HepG2 (cell line): ENCODE results near the gene DENND2A. TPM values are rescaled to one million over a fixed set of nuclear protein-coding genes. Genes with fewer than 3 reads are reported as not detected.

Experiments used
- AGO1 ChIP-seq: fragments of 200-400 bp; formaldehyde crosslinking; IDR thresholded peaks from 2 replicates; pipeline ENCODE4 v1.6.1; 2017; ENCODE audit warnings: mild to moderate bottlenecking, low read depth, low read length, moderate library complexity; ENCODE audit not compliant: poor library complexity, severe bottlenecking
- CENPX ChIP-seq: sonication (generic); formaldehyde crosslinking; IDR thresholded peaks from 2 replicates; pipeline ENCODE4 v1.9.0; 2021; ENCODE audit warnings: mild to moderate bottlenecking, missing genetic modification reagents, moderate library complexity
- DMAP1 ChIP-seq: IDR thresholded peaks from 2 replicates; pipeline ENCODE4 v1.6.1; 2016
- ETV6 ChIP-seq: sonication (generic); formaldehyde crosslinking; conservative IDR thresholded peaks from 2 replicates; pipeline ENCODE4 v1.4.0; 2020; ENCODE audit warnings: missing genetic modification reagents
- SMAD1 ChIP-seq: sonication (generic); formaldehyde crosslinking; IDR thresholded peaks from 2 replicates; pipeline ENCODE4 v1.4.0; 2020; ENCODE audit warnings: missing genetic modification reagents, low read depth, mild to moderate bottlenecking, borderline replicate concordance
- ZBTB7A ChIP-seq: sonication (generic); formaldehyde crosslinking; IDR thresholded peaks from 2 replicates; pipeline ENCODE4 v1.8.0; 2022; ENCODE audit warnings: mild to moderate bottlenecking, missing genetic modification reagents
- polyA plus RNA-seq, 8 experiments: library from polyadenylated mRNA; depleted of rRNA in 3 of 8; stranded (reverse) in 7 of 8; unstranded in 1 of 8; fragments of >200 nt; fragmentation: Illumina TruSeq in 4 of 8; extraction: Trizol in 4 of 8; gene quantifications; 2 replicates each; pipeline versions ENCODE4 v1.2.1 to v1.2.3, GENCODE V29; 2011 to 2016; ENCODE audit warnings: low read depth in 4 of 8, missing spikeins in 1 of 8, mixed read lengths in 1 of 8; ENCODE audit not compliant: insufficient read depth in 1 of 8
- total RNA-seq, 5 experiments: library from RNA; depleted of rRNA; stranded (reverse); fragments of >200 nt; fragmentation: Illumina TruSeq; extraction: Trizol; gene quantifications; 2 replicates each; pipeline ENCODE4 v1.2.3, GENCODE V29; 2016; ENCODE audit warnings: low read depth in 1 of 5
- TF ChIP-seq, protein P1 (sequence below): IDR thresholded peaks from 2 replicates; pipeline ENCODE4 v1.6.1; 2016; ENCODE audit warnings: low read depth, missing genetic modification reagents, missing compliant biosample characterization
- TF ChIP-seq, protein P2 (sequence below): sonication (generic); formaldehyde crosslinking; IDR thresholded peaks from 2 replicates; pipeline ENCODE4 v1.8.0; 2022; ENCODE audit warnings: missing genetic modification reagents, mild to moderate bottlenecking, inconsistent platforms, borderline replicate concordance
- TF ChIP-seq, protein P3 (sequence below): IDR thresholded peaks from 2 replicates; pipeline ENCODE4 v1.6.1; 2016; ENCODE audit warnings: control low read depth
- TF ChIP-seq, protein P4 (sequence below): sonication (generic); formaldehyde crosslinking; IDR thresholded peaks from 2 replicates; pipeline ENCODE4 v1.4.0; 2020; ENCODE audit warnings: missing genetic modification reagents, borderline replicate concordance
- TF ChIP-seq, protein P5 (sequence below): sonication (generic); formaldehyde crosslinking; IDR thresholded peaks from 2 replicates; pipeline ENCODE4 v1.4.0; 2020; ENCODE audit warnings: missing genetic modification reagents, borderline replicate concordance
- TF ChIP-seq, protein P6 (sequence below): sonication (generic); formaldehyde crosslinking; IDR thresholded peaks from 2 replicates; pipeline ENCODE4 v1.8.1; 2023; ENCODE audit warnings: missing genetic modification reagents, mild to moderate bottlenecking, borderline replicate concordance

Gene DENND2A
- total and polyA plus RNA-seq, 2 of the 13 experiments (the other 11 are each of a cell fraction or from before 2014, with no cell fraction given), result not detected

DNA sequence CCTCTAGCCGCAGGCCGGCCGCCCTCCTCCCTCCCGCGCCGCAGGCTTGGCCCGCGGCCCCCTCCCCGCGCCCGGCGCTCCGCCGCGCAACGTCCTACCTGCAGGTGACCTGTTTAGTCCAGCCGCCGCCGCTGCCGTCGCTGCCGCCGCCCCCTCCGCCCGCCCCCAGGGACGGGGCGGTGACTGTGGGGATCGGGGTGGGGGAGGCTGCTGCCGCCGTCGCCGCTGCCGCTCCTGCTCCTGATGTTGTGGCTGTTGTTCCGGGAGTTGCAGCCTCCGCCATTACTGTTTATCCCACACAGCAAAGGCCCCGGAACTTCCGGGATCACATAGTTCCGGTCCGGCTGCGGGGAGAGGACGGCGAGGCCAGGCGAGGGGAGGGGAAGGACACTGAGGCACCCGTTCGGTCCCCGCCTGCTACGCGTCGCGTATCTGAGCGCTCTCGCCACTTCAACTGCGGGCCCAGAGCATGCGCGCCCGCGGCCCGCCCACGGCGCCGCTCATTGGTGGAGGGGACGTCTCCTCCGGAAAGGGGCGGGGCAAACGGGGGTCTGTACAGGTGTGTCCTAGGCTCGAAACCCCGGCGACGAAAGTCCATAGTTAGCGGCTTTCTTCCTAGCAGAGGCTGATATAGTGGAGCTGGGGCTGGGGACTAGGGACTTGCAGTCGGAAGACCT, 161.4 kb downstream of the DENND2A start, which contains the start of gene MKRN1 (continued):
- TF ChIP-seq, protein P1, sequence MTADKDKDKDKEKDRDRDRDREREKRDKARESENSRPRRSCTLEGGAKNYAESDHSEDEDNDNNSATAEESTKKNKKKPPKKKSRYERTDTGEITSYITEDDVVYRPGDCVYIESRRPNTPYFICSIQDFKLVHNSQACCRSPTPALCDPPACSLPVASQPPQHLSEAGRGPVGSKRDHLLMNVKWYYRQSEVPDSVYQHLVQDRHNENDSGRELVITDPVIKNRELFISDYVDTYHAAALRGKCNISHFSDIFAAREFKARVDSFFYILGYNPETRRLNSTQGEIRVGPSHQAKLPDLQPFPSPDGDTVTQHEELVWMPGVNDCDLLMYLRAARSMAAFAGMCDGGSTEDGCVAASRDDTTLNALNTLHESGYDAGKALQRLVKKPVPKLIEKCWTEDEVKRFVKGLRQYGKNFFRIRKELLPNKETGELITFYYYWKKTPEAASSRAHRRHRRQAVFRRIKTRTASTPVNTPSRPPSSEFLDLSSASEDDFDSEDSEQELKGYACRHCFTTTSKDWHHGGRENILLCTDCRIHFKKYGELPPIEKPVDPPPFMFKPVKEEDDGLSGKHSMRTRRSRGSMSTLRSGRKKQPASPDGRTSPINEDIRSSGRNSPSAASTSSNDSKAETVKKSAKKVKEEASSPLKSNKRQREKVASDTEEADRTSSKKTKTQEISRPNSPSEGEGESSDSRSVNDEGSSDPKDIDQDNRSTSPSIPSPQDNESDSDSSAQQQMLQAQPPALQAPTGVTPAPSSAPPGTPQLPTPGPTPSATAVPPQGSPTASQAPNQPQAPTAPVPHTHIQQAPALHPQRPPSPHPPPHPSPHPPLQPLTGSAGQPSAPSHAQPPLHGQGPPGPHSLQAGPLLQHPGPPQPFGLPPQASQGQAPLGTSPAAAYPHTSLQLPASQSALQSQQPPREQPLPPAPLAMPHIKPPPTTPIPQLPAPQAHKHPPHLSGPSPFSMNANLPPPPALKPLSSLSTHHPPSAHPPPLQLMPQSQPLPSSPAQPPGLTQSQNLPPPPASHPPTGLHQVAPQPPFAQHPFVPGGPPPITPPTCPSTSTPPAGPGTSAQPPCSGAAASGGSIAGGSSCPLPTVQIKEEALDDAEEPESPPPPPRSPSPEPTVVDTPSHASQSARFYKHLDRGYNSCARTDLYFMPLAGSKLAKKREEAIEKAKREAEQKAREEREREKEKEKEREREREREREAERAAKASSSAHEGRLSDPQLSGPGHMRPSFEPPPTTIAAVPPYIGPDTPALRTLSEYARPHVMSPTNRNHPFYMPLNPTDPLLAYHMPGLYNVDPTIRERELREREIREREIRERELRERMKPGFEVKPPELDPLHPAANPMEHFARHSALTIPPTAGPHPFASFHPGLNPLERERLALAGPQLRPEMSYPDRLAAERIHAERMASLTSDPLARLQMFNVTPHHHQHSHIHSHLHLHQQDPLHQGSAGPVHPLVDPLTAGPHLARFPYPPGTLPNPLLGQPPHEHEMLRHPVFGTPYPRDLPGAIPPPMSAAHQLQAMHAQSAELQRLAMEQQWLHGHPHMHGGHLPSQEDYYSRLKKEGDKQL (CRISPR knock-in tag), result no peak
- TF ChIP-seq SMAD1 (CRISPR knock-in tag) (peak; percentile 19; the same call in 1 of the 2 replicates), ZBTB7A (CRISPR knock-in tag) (no peak), ETV6 (CRISPR knock-in tag) (no peak; the same call in 1 of the 2 replicates), CENPX (CRISPR knock-in tag) (no peak), DMAP1 (CRISPR knock-in tag) (no peak; the same call in 1 of the 2 replicates), AGO1 (no peak)
- TF ChIP-seq, protein P2, sequence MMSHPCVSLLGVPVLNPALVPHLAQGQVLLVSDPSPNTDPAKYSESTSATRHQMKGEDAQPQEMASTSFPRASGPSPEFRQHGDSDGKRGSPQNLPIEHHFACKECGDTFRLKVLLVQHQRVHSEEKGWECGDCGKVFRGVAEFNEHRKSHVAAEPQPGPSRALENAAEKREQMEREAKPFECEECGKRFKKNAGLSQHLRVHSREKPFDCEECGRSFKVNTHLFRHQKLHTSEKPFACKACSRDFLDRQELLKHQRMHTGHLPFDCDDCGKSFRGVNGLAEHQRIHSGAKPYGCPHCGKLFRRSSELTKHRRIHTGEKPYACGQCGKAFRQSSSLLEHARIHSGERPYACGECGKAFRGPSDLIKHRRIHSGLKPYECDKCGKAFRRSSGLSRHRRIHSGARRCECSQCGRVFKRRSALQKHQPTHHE, result peak; percentile 76; the same call in 1 of the 2 replicates
- TF ChIP-seq, protein P3, sequence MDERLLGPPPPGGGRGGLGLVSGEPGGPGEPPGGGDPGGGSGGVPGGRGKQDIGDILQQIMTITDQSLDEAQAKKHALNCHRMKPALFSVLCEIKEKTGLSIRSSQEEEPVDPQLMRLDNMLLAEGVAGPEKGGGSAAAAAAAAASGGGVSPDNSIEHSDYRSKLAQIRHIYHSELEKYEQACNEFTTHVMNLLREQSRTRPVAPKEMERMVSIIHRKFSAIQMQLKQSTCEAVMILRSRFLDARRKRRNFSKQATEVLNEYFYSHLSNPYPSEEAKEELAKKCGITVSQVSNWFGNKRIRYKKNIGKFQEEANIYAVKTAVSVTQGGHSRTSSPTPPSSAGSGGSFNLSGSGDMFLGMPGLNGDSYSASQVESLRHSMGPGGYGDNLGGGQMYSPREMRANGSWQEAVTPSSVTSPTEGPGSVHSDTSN, result no peak
- TF ChIP-seq, protein P4, sequence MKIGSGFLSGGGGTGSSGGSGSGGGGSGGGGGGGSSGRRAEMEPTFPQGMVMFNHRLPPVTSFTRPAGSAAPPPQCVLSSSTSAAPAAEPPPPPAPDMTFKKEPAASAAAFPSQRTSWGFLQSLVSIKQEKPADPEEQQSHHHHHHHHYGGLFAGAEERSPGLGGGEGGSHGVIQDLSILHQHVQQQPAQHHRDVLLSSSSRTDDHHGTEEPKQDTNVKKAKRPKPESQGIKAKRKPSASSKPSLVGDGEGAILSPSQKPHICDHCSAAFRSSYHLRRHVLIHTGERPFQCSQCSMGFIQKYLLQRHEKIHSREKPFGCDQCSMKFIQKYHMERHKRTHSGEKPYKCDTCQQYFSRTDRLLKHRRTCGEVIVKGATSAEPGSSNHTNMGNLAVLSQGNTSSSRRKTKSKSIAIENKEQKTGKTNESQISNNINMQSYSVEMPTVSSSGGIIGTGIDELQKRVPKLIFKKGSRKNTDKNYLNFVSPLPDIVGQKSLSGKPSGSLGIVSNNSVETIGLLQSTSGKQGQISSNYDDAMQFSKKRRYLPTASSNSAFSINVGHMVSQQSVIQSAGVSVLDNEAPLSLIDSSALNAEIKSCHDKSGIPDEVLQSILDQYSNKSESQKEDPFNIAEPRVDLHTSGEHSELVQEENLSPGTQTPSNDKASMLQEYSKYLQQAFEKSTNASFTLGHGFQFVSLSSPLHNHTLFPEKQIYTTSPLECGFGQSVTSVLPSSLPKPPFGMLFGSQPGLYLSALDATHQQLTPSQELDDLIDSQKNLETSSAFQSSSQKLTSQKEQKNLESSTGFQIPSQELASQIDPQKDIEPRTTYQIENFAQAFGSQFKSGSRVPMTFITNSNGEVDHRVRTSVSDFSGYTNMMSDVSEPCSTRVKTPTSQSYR (CRISPR knock-in tag), result no peak
- TF ChIP-seq, protein P5, sequence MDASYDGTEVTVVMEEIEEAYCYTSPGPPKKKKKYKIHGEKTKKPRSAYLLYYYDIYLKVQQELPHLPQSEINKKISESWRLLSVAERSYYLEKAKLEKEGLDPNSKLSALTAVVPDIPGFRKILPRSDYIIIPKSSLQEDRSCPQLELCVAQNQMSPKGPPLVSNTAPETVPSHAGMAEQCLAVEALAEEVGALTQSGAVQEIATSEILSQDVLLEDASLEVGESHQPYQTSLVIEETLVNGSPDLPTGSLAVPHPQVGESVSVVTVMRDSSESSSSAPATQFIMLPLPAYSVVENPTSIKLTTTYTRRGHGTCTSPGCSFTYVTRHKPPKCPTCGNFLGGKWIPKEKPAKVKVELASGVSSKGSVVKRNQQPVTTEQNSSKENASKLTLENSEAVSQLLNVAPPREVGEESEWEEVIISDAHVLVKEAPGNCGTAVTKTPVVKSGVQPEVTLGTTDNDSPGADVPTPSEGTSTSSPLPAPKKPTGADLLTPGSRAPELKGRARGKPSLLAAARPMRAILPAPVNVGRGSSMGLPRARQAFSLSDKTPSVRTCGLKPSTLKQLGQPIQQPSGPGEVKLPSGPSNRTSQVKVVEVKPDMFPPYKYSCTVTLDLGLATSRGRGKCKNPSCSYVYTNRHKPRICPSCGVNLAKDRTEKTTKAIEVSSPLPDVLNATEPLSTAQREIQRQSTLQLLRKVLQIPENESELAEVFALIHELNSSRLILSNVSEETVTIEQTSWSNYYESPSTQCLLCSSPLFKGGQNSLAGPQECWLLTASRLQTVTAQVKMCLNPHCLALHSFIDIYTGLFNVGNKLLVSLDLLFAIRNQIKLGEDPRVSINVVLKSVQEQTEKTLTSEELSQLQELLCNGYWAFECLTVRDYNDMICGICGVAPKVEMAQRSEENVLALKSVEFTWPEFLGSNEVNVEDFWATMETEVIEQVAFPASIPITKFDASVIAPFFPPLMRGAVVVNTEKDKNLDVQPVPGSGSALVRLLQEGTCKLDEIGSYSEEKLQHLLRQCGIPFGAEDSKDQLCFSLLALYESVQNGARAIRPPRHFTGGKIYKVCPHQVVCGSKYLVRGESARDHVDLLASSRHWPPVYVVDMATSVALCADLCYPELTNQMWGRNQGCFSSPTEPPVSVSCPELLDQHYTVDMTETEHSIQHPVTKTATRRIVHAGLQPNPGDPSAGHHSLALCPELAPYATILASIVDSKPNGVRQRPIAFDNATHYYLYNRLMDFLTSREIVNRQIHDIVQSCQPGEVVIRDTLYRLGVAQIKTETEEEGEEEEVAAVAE, result no peak
- TF ChIP-seq, protein P6, sequence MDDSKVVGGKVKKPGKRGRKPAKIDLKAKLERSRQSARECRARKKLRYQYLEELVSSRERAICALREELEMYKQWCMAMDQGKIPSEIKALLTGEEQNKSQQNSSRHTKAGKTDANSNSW, result no peak
